GM18502 (cell line): ENCODE data around the gene RGPD8.
"Not testable (repeated sequence)": the region's sequence is repeated elsewhere in the genome, so short reads cannot be mapped to it uniquely, and the experiment has no call there.

Experiments
- ATAC-seq: cut with Tn5 transposase; IDR thresholded peaks from one replicate; pipeline ENCODE4 v1.9.1; 2021; ENCODE audit warnings: mild to moderate bottlenecking; ENCODE audit not compliant: unreplicated experiment, poor library complexity

Gene RGPD8

DNA sequence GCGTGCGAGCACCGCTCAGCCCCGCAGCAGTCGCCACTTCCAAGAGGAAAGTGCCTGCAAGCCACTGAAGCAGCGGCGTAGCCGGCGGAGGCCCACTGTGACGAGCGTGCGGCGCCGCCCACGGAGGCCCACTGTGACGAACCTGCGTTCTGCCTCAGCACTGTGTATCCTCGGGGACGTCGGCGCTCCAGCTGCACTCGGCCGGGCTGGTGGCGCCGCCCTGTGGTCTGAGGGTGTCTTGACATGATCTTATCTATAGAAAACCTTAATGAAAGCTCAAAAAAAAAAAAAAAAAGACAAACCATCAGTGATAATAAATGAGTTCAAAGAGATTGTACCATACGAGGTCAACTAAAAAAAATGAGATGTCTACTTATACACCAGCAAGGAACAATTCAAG is at the start of gene RGPD8:
Gene RGPD8 (minus strand): TSS at position 166 of the 400 bp plus-strand sequence. CDS start 192 bp downstream, outside the sequence.
- ATAC-seq, result peak; percentile 99

DNA sequence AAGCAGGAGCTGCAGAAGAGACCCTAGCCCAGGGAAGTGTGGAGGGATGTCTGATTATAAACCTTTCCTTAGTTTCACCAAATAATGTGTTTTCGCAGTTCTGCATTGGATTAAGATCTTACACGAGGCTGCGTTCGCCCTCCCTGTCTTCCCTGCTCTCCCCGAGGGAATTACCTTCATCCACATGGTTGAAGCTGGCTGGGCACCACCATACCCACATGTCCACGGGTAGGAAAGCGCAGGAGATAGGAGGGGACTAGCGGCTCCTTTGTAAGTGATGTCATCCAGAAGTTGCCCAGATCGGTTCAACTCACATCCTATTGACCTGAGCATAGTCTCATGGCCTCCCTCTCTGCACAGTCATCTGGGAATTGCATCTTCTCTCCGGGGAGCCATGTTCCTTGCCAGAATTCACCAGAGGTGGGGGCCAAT is 49.6 kb upstream of the RGPD8 start:
- ATAC-seq, result no peak

DNA sequence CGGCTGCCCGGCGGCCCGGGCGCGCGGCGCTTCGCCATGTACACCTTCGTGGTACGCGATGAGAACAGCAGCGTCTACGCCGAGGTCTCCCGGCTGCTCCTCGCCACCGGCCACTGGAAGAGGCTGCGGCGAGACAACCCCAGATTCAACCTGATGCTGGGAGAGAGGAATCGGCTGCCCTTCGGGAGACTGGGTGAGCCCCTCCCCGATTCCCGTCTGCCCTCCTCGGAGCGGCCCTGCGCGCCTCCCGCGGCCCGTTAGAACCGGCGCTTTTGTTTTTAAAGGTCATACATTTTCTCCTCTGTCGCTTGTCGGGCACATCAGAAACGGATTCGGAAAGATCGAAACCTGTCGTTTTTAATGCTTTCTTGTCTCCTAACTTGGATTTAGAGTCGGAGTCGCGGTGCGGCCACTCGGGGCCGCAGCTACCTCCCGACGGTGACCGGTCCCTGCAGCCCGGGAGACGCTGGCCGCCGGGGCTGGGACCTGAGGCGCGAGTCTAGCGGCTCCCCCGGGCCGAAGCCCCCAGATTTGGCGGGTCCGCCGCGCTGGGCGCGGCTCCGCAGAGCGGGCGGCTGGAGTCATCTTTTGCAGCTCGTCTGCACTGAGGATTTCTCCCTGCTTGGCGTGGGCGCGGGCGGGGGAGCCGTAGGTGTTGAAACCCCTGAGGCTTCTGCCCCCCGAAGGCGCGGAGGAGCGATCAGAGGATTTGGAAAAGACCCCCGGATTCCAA is 49.0 kb upstream of the RGPD8 start:
- ATAC-seq, result peak; percentile 23

DNA sequence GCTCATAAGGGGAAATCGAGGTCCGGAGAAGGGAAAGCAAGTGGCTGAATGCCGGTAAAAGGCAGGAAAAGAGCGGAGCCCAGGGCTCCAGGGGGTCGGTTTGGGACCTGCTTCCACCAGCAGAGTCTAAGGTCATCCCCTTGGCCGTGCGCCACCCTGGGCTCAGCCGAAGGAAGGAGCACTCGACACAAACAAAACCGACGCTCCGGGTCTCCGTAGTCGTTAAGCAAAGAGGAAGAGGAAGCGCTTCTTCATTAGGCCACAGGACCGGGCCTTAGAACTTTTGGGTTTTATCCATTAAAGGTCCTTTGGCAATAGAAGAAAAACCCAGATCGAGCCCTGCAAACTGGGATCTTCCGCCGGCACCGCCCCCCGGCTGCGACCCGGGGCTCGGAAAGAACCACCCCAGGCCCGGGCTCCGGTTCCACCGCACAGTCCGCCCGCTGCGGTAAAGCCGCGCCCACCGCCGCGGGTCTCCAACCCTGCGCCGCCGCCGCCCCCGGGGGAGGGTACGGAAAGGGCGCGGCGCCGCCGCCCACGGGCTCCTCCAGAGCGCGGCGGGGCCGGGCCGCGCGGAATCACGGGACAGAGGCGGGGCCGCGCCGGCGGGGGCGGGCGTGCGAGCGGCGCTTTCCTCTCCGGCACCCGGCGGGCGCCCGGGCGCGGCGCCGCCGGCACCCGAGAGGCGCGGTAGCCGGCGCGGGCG is 48.2 kb upstream of the RGPD8 start, which contains the start of gene TTL:
Gene TTL (plus strand): TSS at position 629 of the 706 bp plus-strand sequence. CDS start 189 bp downstream, outside the sequence.
- ATAC-seq, result peak; percentile 68

DNA sequence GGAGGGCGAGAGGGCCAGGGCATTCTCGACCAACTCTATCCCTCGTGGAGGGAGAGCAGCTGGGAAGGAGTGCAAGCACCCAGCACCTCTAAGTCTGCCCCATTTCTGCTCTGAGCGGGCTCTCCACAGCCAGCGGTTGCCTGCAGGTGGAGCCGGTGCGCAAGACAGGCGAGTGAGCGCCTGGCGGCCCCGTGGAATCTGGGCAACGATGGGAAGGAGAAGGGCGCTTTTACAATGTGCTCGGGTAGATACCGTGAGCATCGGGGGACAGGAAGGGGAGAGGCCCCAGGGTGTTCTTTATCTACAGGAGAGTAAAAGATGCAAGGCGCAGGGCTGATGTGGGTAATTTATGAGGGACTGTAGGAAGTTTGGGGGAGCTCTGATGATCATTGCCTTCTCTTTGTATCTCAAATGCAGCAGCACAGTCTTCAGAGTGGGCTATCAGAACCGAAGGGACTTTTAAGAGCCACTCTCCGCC is 47.6 kb upstream of the RGPD8 start:
- ATAC-seq, result peak; percentile 69

DNA sequence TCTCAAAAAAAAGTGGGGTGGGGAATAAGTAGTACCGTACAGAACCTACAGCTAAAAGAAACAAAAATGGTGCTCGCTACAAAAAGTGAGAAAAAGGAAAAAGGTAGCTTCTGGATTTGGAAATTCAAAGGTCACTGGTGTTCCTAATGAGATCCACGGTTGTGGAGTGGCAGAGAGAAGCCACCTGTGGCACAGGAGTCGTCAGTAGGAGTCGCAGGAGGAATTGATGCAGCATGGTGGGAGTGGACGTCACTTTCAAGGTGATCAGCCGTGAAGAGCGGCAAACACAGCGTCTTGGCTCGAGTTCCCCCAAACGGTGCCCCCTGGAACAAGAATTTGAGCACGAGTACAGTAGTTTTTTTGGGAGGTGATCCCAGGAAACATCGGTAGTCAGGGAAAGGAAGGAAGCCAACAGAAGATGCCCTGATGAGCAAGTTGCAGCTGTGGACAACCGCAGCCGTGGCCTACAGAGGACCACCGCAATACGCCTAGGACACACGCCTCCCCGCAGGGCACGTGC is 47.1 kb upstream of the RGPD8 start:
- no peak for ATAC-seq

DNA sequence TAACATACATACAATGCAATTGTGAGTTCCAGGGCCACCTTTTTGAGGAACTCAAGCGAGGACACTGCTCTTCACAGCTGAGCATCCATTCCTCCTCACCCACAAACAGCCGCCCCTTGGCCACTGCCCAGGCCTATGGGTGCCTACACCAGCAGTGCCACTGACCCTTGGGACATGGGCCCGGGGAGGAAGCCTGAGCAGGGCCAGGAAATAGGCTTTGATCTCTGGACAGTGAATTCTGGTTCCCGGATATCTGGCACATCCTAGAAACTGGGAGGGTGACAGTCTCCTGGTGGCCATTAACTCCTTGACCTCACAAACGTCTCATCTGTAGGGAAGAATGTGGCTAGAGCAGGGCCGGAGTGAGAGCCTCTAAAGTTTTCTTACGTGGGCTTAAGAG is 43.0 kb upstream of the RGPD8 start:
- no peak for ATAC-seq

DNA sequence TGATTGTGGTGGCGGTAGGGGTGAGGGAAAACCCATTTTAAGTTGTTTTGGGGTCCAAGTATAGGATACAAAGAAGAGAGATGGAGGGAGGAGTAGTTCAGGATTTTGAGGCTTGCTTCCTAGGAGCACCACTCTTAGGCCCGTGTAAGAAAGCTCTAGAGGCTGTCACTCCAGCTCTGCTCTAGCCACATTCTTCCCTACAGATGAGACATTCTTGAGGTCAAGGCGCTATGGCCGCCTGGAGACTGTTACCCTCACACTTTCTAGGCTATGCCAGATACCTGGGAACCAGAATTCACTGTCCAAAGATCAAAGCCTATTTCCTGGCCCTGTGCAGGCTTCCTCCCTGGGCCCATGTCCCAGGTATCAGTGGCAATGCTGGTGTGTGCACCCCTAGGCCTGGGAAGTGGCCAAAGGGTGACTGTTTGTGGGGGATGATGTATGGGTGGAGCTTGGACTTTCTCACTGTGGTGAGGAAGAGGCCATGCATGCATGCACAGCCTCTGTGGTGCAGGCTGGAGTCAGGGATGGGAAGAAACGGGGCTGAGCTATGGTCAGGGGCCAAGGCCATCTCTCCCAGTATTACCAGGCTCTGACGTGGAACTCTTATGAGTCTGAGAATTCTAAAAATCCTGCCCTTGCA is 41.5 kb upstream of the RGPD8 start:
- no peak for ATAC-seq

DNA sequence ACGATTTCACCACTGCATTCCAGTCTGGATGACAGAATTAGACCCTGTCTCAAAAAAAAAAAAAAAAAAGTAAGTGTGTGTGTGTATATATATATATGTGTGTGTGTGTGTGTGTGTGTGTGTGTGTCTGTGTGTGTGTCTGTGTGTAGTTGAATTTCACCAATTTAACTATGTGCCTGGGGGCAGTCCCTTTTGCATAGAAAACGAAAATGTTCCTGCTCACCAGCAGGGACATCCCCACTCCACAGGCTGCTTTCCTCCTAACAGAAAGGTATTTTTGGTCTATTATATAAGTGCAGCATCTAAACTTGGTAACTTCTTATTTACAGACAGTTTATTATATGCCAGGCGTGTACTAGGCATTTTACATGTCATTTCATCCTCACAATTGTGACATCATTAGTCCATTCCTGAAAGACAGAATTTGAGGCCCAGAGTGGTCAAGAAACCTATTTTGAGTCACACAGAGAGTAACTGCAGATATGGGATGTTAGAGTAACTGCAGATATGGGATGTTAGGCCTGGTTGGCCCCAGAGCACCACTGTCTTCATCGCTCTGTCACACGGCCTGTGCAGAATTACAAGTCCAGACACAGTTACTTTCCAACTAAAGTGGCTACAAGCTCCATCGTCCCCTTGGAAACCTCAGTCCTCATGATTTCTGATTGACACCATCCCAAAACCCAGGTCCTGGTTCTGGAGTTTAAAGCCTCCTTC is 39.3 kb upstream of the RGPD8 start:
- ATAC-seq, result no peak

DNA sequence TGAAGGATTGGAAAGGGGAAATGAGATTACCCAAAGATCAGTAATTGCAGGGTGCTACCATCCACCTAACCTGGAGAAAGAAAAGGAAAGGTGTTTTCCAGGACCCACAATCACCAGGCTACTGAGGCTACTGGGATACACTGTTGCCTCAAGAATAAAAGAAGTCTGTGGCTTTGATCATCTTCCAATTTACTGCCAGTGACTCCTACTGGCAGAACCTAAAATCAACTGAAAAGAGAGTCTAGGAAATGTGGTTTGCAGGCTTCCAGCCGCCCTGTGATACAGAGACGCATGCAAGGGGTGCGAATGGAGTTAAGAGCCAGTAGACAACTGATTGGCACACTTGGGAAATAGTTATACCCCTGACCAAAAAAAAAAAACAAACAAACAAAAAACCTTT is 31.9 kb upstream of the RGPD8 start:
- ATAC-seq, result no peak

DNA sequence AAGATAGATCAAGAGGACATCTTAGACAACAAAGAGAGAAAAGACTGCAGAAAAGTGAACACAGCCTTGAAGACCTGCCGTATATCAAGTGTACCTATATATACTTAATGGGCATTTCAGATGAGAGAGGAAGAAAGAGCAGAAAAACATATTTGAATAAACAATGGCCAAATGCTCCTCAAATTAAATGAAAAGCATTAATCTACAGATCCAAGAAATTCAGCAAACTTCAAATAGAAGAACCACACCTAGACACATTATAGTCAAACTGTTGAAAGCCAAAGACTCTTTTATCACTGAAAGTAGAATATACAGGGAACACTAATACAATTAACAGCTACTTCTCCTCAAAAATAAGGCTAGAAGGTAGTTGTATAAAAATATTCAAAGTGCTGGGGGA is 29.8 kb upstream of the RGPD8 start:
- ATAC-seq, result no peak

DNA sequence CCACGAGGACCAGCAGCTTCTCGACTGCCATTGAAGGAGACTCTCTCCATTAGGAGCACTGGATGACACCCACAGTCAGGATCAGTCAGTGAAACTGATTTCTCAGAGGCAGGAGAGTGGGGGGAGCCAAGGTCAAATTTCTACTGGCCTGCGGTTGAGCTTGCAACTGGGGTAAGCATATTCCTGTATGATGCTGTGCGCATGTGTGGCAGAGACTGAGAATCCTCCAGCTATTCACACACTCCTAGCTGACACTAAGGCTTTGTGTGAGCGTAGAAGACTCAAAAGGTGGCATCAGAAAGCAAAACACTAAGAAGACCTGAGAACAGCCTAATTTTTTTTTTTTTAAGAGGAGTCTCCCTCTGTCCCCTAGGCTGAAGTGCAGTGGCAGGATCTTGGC is 28.7 kb upstream of the RGPD8 start:
- ATAC-seq, result no peak

DNA sequence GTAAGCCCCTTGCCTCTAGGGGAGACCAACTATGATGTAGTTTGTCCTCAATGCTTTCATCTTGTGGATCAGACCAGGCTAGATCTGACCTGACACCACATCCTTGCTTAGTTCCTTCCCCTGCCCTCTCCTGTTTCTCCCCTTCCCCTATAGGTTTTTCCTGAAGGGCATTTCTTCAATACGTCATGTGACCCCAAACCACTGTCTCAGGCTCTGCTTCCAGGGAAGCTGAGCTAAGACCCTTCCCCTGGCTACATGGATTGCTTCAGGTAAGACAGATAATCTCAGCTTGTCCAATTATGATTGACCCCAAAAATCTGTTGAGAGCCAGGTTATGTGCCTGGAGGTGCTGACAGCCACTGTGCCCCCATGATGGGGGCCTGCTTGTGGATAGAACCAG is 25.9 kb upstream of the RGPD8 start:
- no peak for ATAC-seq

DNA sequence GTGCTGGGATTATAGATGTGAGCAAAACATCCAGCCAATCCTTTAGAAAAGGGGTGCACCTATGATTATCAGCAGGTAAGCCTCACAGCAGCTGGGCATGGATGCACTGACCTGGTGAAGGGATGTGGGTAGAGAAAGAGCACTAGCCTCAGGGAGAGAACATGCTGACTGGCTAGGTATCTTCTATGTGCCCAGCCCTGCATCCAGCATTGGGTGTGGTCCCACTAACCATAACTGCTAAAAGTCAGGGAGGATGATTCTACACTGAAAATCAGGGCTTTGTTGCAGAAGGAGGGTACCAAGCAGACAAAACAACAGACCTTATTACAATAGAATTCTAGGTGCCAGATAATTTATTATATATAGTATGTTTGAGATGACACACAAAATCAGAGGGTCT is 21.1 kb upstream of the RGPD8 start:
- ATAC-seq, result no peak

DNA sequence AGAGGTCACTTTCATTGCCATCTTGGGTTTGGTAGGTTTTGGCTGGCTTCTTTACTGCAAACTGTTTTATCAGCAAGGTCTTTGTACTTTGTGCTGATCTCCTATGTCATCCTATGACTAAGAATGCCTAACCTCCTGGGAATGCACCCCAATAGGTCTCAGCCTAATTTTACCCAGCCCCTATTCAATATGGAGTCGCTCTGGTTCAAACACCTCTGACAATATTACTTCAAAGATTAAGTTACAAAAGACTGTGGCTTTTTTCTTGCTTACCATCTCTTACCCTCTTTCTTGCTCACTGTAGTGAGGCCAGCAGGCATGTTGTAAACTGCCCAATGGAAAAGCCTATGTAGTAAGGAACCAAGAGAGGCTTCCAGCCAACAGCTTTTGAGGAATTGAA is 17.9 kb upstream of the RGPD8 start:
- no peak for ATAC-seq

DNA sequence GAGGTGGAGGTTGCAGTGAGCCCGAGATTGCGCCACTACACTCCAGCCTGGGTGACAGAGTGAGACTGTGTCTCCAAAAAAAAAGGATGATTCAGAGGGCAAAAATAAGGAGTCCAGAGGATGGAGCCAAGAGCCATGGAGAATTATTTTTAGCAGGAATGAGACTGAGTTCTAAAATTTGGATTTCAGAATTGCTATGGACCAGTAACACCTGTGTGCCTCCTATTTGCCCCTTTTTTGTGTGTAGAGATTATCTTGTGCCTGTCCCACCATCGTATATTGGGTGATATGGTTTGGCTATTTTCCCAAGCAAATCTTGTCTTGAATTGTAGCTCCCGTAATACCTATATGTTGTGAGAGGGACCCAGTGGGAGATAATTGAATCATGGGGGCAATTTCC is 16.4 kb upstream of the RGPD8 start:
- no peak for ATAC-seq

DNA sequence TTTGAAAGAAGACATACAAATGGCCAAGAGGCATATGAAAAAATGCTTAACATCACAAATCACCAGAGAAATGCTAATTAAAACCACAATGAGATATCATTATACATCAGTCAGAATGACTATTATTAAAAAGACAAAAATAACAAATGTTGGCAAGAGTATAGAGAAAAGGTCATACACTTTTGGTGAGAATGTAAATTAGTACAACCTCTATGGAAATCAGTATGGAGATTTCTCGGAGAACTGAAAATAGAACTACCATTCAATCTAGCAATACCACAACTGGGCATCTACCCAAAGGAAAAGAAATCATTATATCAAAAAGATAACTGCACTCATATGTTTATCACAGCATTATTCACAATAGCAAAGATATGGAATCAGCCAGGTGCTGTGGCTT is 10.8 kb upstream of the RGPD8 start:
- not testable (repeated sequence) for ATAC-seq

DNA sequence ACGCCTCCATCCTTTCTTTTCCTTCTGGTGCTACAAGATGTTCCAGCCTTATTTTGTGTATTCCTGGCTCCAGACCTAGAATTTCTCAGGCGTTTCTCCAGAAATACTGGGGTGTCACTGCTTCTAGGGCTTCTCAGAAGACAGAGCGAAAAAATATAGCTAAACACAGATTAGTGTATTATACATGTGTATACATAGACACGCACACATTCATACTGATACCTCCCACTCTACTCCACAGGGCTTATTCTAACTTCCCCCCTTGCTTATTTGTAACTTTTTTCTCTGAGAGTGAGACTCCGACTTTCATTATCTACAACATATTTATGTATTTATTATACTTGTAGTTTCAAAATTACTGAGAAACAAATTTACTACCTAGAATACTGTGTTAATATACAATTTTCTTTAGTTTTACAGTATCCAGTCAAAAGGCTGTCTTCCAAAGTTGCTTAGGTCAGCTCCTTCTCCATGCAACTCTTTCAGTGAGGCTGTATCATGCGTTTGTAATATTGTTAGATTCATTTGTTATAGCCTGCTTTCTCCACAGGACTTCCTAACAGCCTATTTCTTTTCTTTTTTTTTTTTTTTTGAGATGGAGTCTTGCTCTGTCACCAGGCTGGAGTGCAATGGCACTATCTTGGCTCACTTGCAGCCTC is 5.3 kb upstream of the RGPD8 start:
- not testable (repeated sequence) for ATAC-seq

DNA sequence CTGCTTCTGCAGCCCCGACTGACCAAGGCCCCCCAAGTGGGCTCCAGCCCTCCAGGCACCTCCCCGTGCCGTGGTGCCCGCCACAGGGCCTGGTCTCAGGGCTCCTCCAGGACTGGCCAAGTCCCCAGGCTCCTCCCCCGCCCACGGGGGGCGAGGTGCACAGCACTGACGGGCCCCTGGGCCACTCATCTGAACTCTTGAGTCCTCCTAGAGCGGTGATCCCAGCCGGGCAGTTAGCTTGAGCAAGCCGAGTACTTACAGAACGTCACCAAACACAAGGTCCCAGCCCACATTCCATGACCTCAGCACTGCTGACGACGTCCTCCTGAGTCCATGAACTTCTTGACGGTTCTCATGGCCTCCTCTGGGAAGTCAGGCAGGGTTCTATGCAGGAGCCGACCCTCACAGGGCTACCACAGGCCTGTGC is 4.0 kb upstream of the RGPD8 start:
- ATAC-seq, result not testable (repeated sequence)

DNA sequence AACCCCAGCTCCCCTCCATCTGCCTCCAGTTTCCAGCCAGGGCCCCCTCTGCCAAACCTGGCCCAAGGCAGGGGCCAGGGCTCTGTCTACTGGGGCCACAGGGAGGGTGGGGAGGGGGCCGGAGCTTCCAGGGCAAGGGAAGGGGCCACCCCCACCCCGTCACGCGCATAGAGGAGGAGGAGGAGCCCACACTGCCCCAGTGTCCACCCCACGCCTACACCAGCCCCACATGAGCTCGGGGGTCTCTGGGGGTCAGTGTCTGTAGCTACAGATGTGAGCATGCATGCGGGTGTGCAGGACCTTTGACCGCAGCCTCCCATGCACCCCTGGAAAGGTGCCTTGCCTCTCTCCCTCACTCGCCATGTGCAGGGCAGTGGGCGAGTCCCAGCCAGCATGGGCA is 3.5 kb upstream of the RGPD8 start:
- not testable (repeated sequence) for ATAC-seq
